ENCODE data around the gene RUNX2. TPM values are rescaled to one million over a fixed set of nuclear protein-coding genes. Genes with fewer than 3 reads are reported as not detected.

RUNX2 gene
- total and polyA plus RNA-seq, 2 donors (not counting 1 experiment from before 2014, with no cell fraction given) = 1.3 to 2.4 TPM

DNA sequence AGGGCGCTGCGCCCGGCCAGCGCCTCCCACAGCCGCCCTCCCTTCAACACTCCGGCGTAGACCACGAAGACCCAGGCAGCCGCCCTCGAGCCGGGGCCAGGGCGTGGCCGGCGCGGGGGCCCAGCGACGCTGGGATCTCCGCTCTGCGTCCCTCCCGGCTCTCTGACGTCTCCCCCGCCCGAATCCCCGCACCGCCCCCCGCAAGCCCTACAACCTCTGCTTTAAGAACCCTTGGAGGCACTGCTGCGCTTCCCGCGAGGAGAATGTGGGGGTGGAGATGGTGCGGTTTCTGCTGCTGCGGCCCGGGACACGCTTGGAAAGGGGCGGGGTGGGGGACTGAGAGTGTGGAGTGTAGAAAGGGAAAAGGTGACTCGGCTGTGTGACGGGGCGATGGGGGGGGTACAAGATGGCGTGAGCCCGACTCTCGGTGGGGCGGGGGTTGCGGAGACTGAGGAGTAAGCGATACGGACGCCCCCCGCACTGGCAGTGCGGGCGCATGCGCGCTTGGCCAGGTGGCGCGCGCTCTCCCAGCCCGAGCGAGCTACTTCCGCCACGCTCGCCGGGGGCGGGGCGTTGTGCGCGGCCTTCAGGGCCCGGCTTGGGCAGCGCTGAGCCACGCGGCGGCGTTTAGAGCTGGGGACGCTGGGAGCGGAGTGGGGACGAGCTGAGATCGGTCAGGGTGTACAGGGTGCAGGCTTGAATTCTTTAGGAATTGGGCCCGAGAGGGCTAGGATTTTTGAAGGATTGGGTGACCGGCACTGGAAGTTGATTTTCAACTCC, 49.6 kb downstream of the RUNX2 start, which contains the start of gene SUPT3H:
Gene SUPT3H, minus strand, starts transcription at position 381 of the 780 bp plus-strand sequence.
- no peak for TF ChIP-seq EZH2 (IDR thresholded peaks at IDR 0.05; ENCODE audit: borderline replicate concordance, insufficient read depth, low read depth, low read length, poor library complexity, severe bottlenecking)
- TF ChIP-seq, protein P1, sequence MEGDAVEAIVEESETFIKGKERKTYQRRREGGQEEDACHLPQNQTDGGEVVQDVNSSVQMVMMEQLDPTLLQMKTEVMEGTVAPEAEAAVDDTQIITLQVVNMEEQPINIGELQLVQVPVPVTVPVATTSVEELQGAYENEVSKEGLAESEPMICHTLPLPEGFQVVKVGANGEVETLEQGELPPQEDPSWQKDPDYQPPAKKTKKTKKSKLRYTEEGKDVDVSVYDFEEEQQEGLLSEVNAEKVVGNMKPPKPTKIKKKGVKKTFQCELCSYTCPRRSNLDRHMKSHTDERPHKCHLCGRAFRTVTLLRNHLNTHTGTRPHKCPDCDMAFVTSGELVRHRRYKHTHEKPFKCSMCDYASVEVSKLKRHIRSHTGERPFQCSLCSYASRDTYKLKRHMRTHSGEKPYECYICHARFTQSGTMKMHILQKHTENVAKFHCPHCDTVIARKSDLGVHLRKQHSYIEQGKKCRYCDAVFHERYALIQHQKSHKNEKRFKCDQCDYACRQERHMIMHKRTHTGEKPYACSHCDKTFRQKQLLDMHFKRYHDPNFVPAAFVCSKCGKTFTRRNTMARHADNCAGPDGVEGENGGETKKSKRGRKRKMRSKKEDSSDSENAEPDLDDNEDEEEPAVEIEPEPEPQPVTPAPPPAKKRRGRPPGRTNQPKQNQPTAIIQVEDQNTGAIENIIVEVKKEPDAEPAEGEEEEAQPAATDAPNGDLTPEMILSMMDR (IDR thresholded peaks at IDR 0.05) = no peak
- peaks cover 9 to 12% of the 10 kb centered on the region in 2 donors for H3K4me1 ChIP-seq (ENCODE audit: control insufficient read depth in 2 of 2, insufficient read depth in 2 of 2, low read length in 2 of 2)
- peak within 1 kb of the TSS; percentile 84 for H2AFZ ChIP-seq (ENCODE audit: insufficient read depth, low read depth, low read length, poor library complexity, severe bottlenecking)
- peak within 1 kb of the TSS; percentile 97 for H3K27ac ChIP-seq (ENCODE audit: low read length in 2 of 2)
- under 1% methylated on average over 66 of the region's 75 CpGs for WGBS (ENCODE audit: insufficient coverage)
- H3K79me2 ChIP-seq (ENCODE audit: control insufficient read depth, insufficient read depth, low read length) = no peaks in the 10 kb centered on the region
- no peaks in the 10 kb centered on the region for H4K20me1 ChIP-seq (ENCODE audit: control insufficient read depth, insufficient read depth, low read length, poor library complexity, severe bottlenecking)
- Mint-ChIP-seq H3K27me3 (no peaks in the 10 kb centered on the region), H3K4me1 (peaks cover 28% of the 10 kb centered on the region), H3K27ac (peak within 1 kb of the TSS; percentile 97), H3K9me3 (ENCODE audit: insufficient read depth) (no peaks in the 10 kb centered on the region), H3K4me3 (peak within 1 kb of the TSS; percentile 98)
- DNase-seq = peak; percentile 95
- peak within 1 kb of the TSS; percentile 76 to 98 (median 93) for H3K4me3 ChIP-seq (ENCODE audit: control extremely low read depth in 1 of 5, extremely low read depth in 1 of 5, insufficient read depth in 1 of 5, low read depth in 2 of 5, low read length in 4 of 5)
- intact Hi-C loops (cut with micrococcal nuclease) = loop anchor here (1.0 to 5.0 kb wide), 5 partner anchors 45 to 845 kb away; partner anchors contain the start of gene ENPP4
- ChIA-PET CTCF (interaction anchor here (0.8 to 2.1 kb wide), 3 partner anchors 113 to 544 kb away, joined by 3 to 8 read pairs (median 6); no protein-coding TSS in a partner anchor), POLR2A (no interaction called here)
- ATAC-seq (ENCODE audit: low read depth) = peak; percentile 77
- no peaks in the 10 kb centered on the region for H3K36me3 ChIP-seq (replicated peaks in 1 of 2; ENCODE audit: control extremely low read depth in 1 of 2, control insufficient read depth in 1 of 2, extremely low read depth in 1 of 2, insufficient read depth in 2 of 2, low read length in 1 of 2)
- H3K9me3 ChIP-seq (ENCODE audit: control extremely low read depth in 1 of 3, control insufficient read depth in 2 of 3, insufficient read depth in 1 of 3, low read length in 2 of 3) = peaks cover 0 to 5% (median 0%) of the 10 kb centered on the region in 3 donors
- H3K9ac ChIP-seq (ENCODE audit: low read length) = peak within 1 kb of the TSS; percentile 90
- H3K27me3 ChIP-seq (replicated peaks in 1 of 4; ENCODE audit: control extremely low read depth in 1 of 4, control insufficient read depth in 3 of 4, insufficient read depth in 4 of 4, low read length in 3 of 4) = no peaks in the 10 kb centered on the region
- peak within 1 kb of the TSS; percentile 87 for H3K4me2 ChIP-seq (replicated peaks; ENCODE audit: low read depth, low read length, poor library complexity, severe bottlenecking)
